Keratinocyte (primary cell): ENCODE measurements around the gene ARMC9.

Experiments
- EZH2 ChIP-seq: IDR thresholded peaks from one replicate; pipeline ENCODE4 v1.6.1; 2012; ENCODE audit warnings: inconsistent platforms, mild to moderate bottlenecking, low read length, moderate library complexity
- TF ChIP-seq, protein P1 (sequence below), 3 experiments: IDR thresholded peaks in 1 of 3; conservative IDR thresholded peaks in 1 of 3; optimal IDR thresholded peaks in 1 of 3; 2 replicates in 2 of 3; 3 replicates in 1 of 3; pipeline versions ENCODE3 to v1.5.1; 2011; ENCODE audit warnings: low read length in 3 of 3, mild to moderate bottlenecking in 3 of 3, moderate library complexity in 2 of 3, control low read depth in 1 of 3, inconsistent platforms in 1 of 3; ENCODE audit not compliant: insufficient read depth in 2 of 3; ENCODE audit errors: extremely low read depth in 1 of 3

DNA sequence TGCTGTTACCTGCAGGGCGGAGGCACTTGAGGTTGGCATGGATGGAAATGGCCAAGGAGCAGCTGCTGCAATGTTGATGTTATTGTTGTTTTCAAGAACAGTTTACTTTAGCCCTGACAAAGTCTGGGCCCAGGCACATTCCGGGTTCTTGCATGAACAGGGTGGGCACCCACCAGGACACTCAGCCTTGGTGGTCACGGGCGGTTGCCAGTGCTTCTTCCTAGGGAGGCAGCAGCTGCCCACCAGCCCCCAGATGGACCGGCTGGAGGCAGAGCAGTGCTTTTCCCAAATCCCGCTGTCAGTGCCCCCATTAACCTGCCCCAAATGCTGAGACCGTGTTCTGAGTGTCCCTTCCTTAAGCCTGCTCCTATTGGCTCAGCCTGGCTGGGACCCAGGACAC lies 158.6 kb downstream of the ARMC9 start:
- TF ChIP-seq, protein P1, sequence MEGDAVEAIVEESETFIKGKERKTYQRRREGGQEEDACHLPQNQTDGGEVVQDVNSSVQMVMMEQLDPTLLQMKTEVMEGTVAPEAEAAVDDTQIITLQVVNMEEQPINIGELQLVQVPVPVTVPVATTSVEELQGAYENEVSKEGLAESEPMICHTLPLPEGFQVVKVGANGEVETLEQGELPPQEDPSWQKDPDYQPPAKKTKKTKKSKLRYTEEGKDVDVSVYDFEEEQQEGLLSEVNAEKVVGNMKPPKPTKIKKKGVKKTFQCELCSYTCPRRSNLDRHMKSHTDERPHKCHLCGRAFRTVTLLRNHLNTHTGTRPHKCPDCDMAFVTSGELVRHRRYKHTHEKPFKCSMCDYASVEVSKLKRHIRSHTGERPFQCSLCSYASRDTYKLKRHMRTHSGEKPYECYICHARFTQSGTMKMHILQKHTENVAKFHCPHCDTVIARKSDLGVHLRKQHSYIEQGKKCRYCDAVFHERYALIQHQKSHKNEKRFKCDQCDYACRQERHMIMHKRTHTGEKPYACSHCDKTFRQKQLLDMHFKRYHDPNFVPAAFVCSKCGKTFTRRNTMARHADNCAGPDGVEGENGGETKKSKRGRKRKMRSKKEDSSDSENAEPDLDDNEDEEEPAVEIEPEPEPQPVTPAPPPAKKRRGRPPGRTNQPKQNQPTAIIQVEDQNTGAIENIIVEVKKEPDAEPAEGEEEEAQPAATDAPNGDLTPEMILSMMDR (optimal IDR thresholded peaks at IDR 0.05 in 1 of 3, IDR thresholded peaks at IDR 0.05 in 1 of 3, conservative IDR thresholded peaks at IDR 0.05 in 1 of 3; ENCODE audit: extremely low read depth in 1 of 3, insufficient read depth in 2 of 3, low read length in 3 of 3), result no peak
- no peak for TF ChIP-seq EZH2
